ENCODE data around the gene SEC61A1. TPM values are rescaled to one million over a fixed set of nuclear protein-coding genes. Genes with fewer than 3 reads are reported as not detected.

SEC61A1 gene
- total RNA-seq, 1 donor from 2014 or later: 400 TPM

DNA sequence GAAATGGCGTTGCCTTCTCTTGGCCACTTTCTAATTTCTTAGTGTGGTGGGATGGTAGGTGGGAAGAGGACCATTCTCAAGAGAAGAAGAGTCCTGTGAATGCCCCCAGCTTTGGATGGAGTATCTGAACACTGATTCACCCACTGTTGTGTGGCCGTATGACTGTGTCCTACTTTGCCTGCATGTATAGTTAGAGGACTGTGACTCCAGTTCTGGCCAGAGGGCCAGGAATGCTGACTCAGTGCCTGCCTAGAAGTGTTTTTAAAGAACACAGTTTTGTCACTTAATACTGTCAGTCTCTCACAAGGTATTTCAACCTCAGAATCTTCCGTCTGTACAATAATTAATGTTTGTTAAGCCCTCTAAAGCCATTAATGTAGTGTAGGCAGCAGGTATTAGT, 2.1 kb downstream of the SEC61A1 start:
- Mint-ChIP-seq H3K9me3 (ENCODE audit: unreplicated experiment) (no peaks in the 10 kb centered on the region), H3K4me3 (ENCODE audit: unreplicated experiment) (peak overlapping the region; percentile 99), H3K36me3 (ENCODE audit: low read depth, unreplicated experiment) (peaks cover 20% of the 10 kb centered on the region), H3K4me1 (ENCODE audit: low read depth, unreplicated experiment) (peaks cover 30% of the 10 kb centered on the region), H3K27ac (ENCODE audit: unreplicated experiment) (peak overlapping the region; percentile 29), H3K27me3 (ENCODE audit: low read depth, unreplicated experiment) (no peaks in the 10 kb centered on the region)
- no peaks in the 10 kb centered on the region for H3K27me3 ChIP-seq (ENCODE audit: insufficient read depth, low read length)
- H3K4me1 ChIP-seq (ENCODE audit: insufficient read depth, low read length): peaks cover 39% of the 10 kb centered on the region
- peak overlapping the region; percentile 100 for H3K4me3 ChIP-seq (ENCODE audit: insufficient read depth, low read depth, low read length)
- peaks cover 62% of the 10 kb centered on the region for H4K20me1 ChIP-seq (ENCODE audit: insufficient read depth, low read length)
- H3K27ac ChIP-seq (ENCODE audit: low read depth, low read length): peak overlapping the region; percentile 94
- H2AFZ ChIP-seq (ENCODE audit: low read depth, low read length): no peak overlapping the region
- FAIRE-seq (no peak), DNase-seq (ENCODE audit: low read depth) (peak; percentile 61)
- peaks cover 32% of the 10 kb centered on the region for H3K36me3 ChIP-seq (ENCODE audit: insufficient read depth, low read length)
- H3K4me2 ChIP-seq (ENCODE audit: low read length): peak overlapping the region; percentile 93
- peaks cover 69% of the 10 kb centered on the region for H3K79me2 ChIP-seq (ENCODE audit: insufficient read depth, low read length)
- TF ChIP-seq, protein P1, sequence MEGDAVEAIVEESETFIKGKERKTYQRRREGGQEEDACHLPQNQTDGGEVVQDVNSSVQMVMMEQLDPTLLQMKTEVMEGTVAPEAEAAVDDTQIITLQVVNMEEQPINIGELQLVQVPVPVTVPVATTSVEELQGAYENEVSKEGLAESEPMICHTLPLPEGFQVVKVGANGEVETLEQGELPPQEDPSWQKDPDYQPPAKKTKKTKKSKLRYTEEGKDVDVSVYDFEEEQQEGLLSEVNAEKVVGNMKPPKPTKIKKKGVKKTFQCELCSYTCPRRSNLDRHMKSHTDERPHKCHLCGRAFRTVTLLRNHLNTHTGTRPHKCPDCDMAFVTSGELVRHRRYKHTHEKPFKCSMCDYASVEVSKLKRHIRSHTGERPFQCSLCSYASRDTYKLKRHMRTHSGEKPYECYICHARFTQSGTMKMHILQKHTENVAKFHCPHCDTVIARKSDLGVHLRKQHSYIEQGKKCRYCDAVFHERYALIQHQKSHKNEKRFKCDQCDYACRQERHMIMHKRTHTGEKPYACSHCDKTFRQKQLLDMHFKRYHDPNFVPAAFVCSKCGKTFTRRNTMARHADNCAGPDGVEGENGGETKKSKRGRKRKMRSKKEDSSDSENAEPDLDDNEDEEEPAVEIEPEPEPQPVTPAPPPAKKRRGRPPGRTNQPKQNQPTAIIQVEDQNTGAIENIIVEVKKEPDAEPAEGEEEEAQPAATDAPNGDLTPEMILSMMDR (IDR thresholded peaks at IDR 0.05; ENCODE audit: insufficient read depth, low read depth, low read length): no peak
- no peak for TF ChIP-seq EZH2 (IDR thresholded peaks at IDR 0.05; ENCODE audit: insufficient read depth, low read length)
- no peaks in the 10 kb centered on the region for H3K9me3 ChIP-seq (ENCODE audit: insufficient read depth, low read depth, low read length)
- H3K9ac ChIP-seq (ENCODE audit: low read length): peak overlapping the region; percentile 99

DNA sequence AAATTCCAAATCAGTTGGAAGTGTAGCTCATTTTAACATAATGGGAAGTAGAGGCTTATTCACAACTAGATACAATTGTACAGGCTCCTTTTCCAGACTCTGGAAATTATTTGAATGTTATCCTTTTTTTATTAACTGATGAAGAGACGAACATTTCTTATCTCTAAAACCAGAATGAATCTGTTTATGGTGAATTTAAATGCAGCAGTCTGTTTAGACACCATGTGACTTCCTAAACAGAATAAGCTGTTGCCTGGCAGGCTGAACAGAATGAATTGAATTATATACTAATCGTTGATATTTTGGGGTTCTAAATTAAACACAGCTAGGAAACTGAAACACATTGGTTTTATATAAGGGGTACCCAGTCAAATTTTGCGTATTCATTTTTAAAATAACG, 4.0 kb downstream of the SEC61A1 start:
- Histone ChIP-seq H3K4me2 (ENCODE audit: low read length) (peak overlapping the region; percentile 93), H3K9ac (ENCODE audit: low read length) (no peak overlapping the region)

More for the DNA sequence above, 4.0 kb downstream of the SEC61A1 start:
- Mint-ChIP-seq H3K27ac (ENCODE audit: unreplicated experiment) (no peak overlapping the region), H3K27me3 (ENCODE audit: low read depth, unreplicated experiment) (no peaks in the 10 kb centered on the region), H3K4me3 (ENCODE audit: unreplicated experiment) (peak overlapping the region; percentile 99), H3K9me3 (ENCODE audit: unreplicated experiment) (no peaks in the 10 kb centered on the region), H3K36me3 (ENCODE audit: low read depth, unreplicated experiment) (peaks cover 29% of the 10 kb centered on the region), H3K4me1 (ENCODE audit: low read depth, unreplicated experiment) (peaks cover 38% of the 10 kb centered on the region)
- Histone ChIP-seq H3K9me3 (ENCODE audit: insufficient read depth, low read depth, low read length) (no peaks in the 10 kb centered on the region), H3K4me3 (ENCODE audit: insufficient read depth, low read depth, low read length) (no peak overlapping the region), H3K79me2 (ENCODE audit: insufficient read depth, low read length) (peaks cover 76% of the 10 kb centered on the region), H2AFZ (ENCODE audit: low read depth, low read length) (no peak overlapping the region), H3K4me1 (ENCODE audit: insufficient read depth, low read length) (peaks cover 53% of the 10 kb centered on the region), H3K27ac (ENCODE audit: low read depth, low read length) (no peak overlapping the region), H3K27me3 (ENCODE audit: insufficient read depth, low read length) (no peaks in the 10 kb centered on the region), H3K36me3 (ENCODE audit: insufficient read depth, low read length) (peaks cover 43% of the 10 kb centered on the region), H4K20me1 (ENCODE audit: insufficient read depth, low read length) (peaks cover 80% of the 10 kb centered on the region)
- DNase-seq (ENCODE audit: low read depth) (no peak), FAIRE-seq (no peak)
- TF ChIP-seq, protein P1 (IDR thresholded peaks at IDR 0.05; ENCODE audit: insufficient read depth, low read depth, low read length): no peak
- no peak for TF ChIP-seq EZH2 (IDR thresholded peaks at IDR 0.05; ENCODE audit: insufficient read depth, low read length)

Measured in astrocyte (in vitro differentiated cells and primary cell).